ENCODE results near the gene SPATA31E1. TPM values are rescaled to one million over a fixed set of nuclear protein-coding genes. Genes with fewer than 3 reads are reported as not detected.

SPATA31E1 gene
- polyA plus RNA-seq, 1 of the 3 experiments (the other 2 are of a cell fraction), result not detected

GRCh38 chr9:87890837-87891236 lies 8.2 kb downstream of the SPATA31E1 start:
- no peaks in the 10 kb centered on the region for H3K79me2 ChIP-seq (ENCODE audit: insufficient read depth)
- H3F3A ChIP-seq (replicated peaks; ENCODE audit: insufficient read depth), result no peaks in the 10 kb centered on the region
- CTCF ChIA-PET, result interaction anchor here (1.5 kb wide), 1 partner anchor 162 kb away, joined by 3 read pairs; no protein-coding TSS in a partner anchor
- no peaks in the 10 kb centered on the region for H3K36me3 ChIP-seq (replicated peaks in 1 of 2; ENCODE audit: control insufficient read depth in 1 of 2, insufficient read depth in 2 of 2, low read length in 1 of 2)
- TF ChIP-seq RAD21 (IDR thresholded peaks at IDR 0.05; ENCODE audit: low read length), result no peak
- TF ChIP-seq JUND (IDR thresholded peaks at IDR 0.05), result no peak
- TF ChIP-seq USF2 (IDR thresholded peaks at IDR 0.05; ENCODE audit: borderline replicate concordance, low read depth, low read length), result no peak
- TF ChIP-seq SMC3 (IDR thresholded peaks at IDR 0.05; ENCODE audit: low read depth, low read length), result no peak
- H3K9me2 ChIP-seq, result no peaks in the 10 kb centered on the region
- peaks cover 0 to 2% of the 10 kb centered on the region in 2 experiments; a peak in 1 of 4 replicates for H3K4me1 ChIP-seq (ENCODE audit: control insufficient read depth in 1 of 2, insufficient read depth in 2 of 2, low read depth in 1 of 2, low read length in 1 of 2)
- POLR2A ChIA-PET, result no interaction called here
- WGBS (ENCODE audit: low lambda C conversion rate), result 66% methylated on average over 10 of the region's 10 CpGs
- DNase-seq, result no peak
- no peak overlapping the region for H3K27ac ChIP-seq (ENCODE audit: low read depth in 2 of 2, low read length in 1 of 2)
- H3K4me2 ChIP-seq, result no peak overlapping the region
- H3K9ac ChIP-seq, result no peak overlapping the region
- H4K20me1 ChIP-seq (ENCODE audit: insufficient read depth), result no peaks in the 10 kb centered on the region
- H3K4me3 ChIP-seq (ENCODE audit: low read depth in 2 of 2, low read length in 1 of 2), result no peak overlapping the region
- H3K27me3 ChIP-seq (ENCODE audit: insufficient read depth), result no peaks in the 10 kb centered on the region
- H2AFZ ChIP-seq (ENCODE audit: low read depth), result no peak overlapping the region
- no peaks in the 10 kb centered on the region for H3K9me3 ChIP-seq

GRCh38 chr9:87891754-87892153 lies 9.1 kb downstream of the SPATA31E1 start:
- H3K9me2 ChIP-seq, result no peaks in the 10 kb centered on the region
- POLR2A ChIA-PET, result no interaction called here
- H2AFZ ChIP-seq (ENCODE audit: low read depth), result no peak overlapping the region
- no peaks in the 10 kb centered on the region for H3K79me2 ChIP-seq (ENCODE audit: insufficient read depth)
- DNase-seq, result no peak
- WGBS (ENCODE audit: low lambda C conversion rate), result 65% methylated on average over 6 of the region's 6 CpGs
- no peaks in the 10 kb centered on the region for H3K27me3 ChIP-seq (ENCODE audit: insufficient read depth)
- H3F3A ChIP-seq (replicated peaks; ENCODE audit: insufficient read depth), result no peaks in the 10 kb centered on the region
- no peak overlapping the region for H3K27ac ChIP-seq (ENCODE audit: low read depth in 2 of 2, low read length in 1 of 2)
- no peaks in the 10 kb centered on the region; a peak in 1 of 4 replicates for H3K4me1 ChIP-seq (ENCODE audit: control insufficient read depth in 1 of 2, insufficient read depth in 2 of 2, low read depth in 1 of 2, low read length in 1 of 2)
- no peaks in the 10 kb centered on the region for H4K20me1 ChIP-seq (ENCODE audit: insufficient read depth)
- CTCF ChIA-PET, result no interaction called here
- H3K9ac ChIP-seq, result no peak overlapping the region
- TF ChIP-seq CTCF (IDR thresholded peaks at IDR 0.05) (no peak), TCF12 (IDR thresholded peaks at IDR 0.05) (no peak), RCOR1 (IDR thresholded peaks at IDR 0.05; ENCODE audit: low read length) (no peak), GATA2 (CRISPR knock-in tag; IDR thresholded peaks at IDR 0.05) (no peak), REST (IDR thresholded peaks at IDR 0.05; ENCODE audit: low read depth, low read length) (no peak), RXRA (IDR thresholded peaks at IDR 0.05; ENCODE audit: borderline replicate concordance, low read depth) (no peak), FOXM1 (IDR thresholded peaks at IDR 0.05; ENCODE audit: low read depth) (no peak), TAF1 (IDR thresholded peaks at IDR 0.05; ENCODE audit: borderline replicate concordance, low read depth, low read length) (no peak), EZH2phosphoT487 (IDR thresholded peaks at IDR 0.05; ENCODE audit: borderline replicate concordance, low read depth) (no peak), TEAD4 (IDR thresholded peaks at IDR 0.05; ENCODE audit: borderline replicate concordance, insufficient read depth) (no peak)
- H3K36me3 ChIP-seq (replicated peaks in 1 of 2; ENCODE audit: control insufficient read depth in 1 of 2, insufficient read depth in 2 of 2, low read length in 1 of 2), result no peaks in the 10 kb centered on the region
- no peaks in the 10 kb centered on the region for H3K9me3 ChIP-seq
- no peak overlapping the region for H3K4me3 ChIP-seq (ENCODE audit: low read depth in 2 of 2, low read length in 1 of 2)
- H3K4me2 ChIP-seq, result no peak overlapping the region
